GM18861 (cell line): ENCODE data around the gene EYA2.

Experiments
- ATAC-seq: cut with Tn5 transposase; IDR thresholded peaks from one replicate; pipeline ENCODE4 v1.9.1; 2021; ENCODE audit not compliant: unreplicated experiment

Gene EYA2

GRCh38 chr20:47127999-47128398, 233.4 kb downstream of the EYA2 start:
- ATAC-seq: no peak

- ATAC-seq: no peak
These were observed 234.7 kb downstream of the EYA2 start for GRCh38 chr20:47129306-47129705.

- ATAC-seq: no peak
These were observed 239.3 kb downstream of the EYA2 start for GRCh38 chr20:47133809-47134456.

GRCh38 chr20:47136782-47137181, 242.1 kb downstream of the EYA2 start:
- no peak for ATAC-seq

GRCh38 chr20:47137231-47137870, 242.7 kb downstream of the EYA2 start:
- no peak for ATAC-seq

GRCh38 chr20:47139934-47140535, 245.4 kb downstream of the EYA2 start:
- no peak for ATAC-seq

- no peak for ATAC-seq
These were observed 246.8 kb downstream of the EYA2 start for GRCh38 chr20:47141350-47141921.

- ATAC-seq: no peak
These were observed 247.5 kb downstream of the EYA2 start for GRCh38 chr20:47141941-47142773.

GRCh38 chr20:47142774-47143170, 248.1 kb downstream of the EYA2 start:
- ATAC-seq: no peak

GRCh38 chr20:47143657-47144056, 249.0 kb downstream of the EYA2 start:
- no peak for ATAC-seq

- no peak for ATAC-seq
These were observed 249.8 kb downstream of the EYA2 start for GRCh38 chr20:47144463-47144862.

- ATAC-seq: no peak
These were observed 252.0 kb downstream of the EYA2 start for GRCh38 chr20:47146686-47147085.

GRCh38 chr20:47148059-47148458, 253.4 kb downstream of the EYA2 start:
- ATAC-seq: no peak

- ATAC-seq: no peak
These were observed 255.3 kb downstream of the EYA2 start for GRCh38 chr20:47149939-47150338.

- ATAC-seq: no peak
These were observed 255.9 kb downstream of the EYA2 start for GRCh38 chr20:47150403-47151152.

GRCh38 chr20:47152068-47152467, 257.4 kb downstream of the EYA2 start:
- no peak for ATAC-seq

GRCh38 chr20:47154089-47154488, 259.4 kb downstream of the EYA2 start:
- ATAC-seq: no peak

GRCh38 chr20:47156301-47157137, 261.9 kb downstream of the EYA2 start:
- no peak for ATAC-seq

- ATAC-seq: no peak
These were observed 264.5 kb downstream of the EYA2 start for GRCh38 chr20:47159166-47159565.

- ATAC-seq: no peak
These were observed 265.6 kb downstream of the EYA2 start for GRCh38 chr20:47160240-47160639.
